Testis (tissue), 2 donors: ENCODE data around the gene MIPEP.

Experiments used
- CTCF ChIP-seq, 3 experiments: fragments of 450-650 bp in 2 of 3; fragments of 200-600 bp in 1 of 3; sonication (generic) in 1 of 3; IDR thresholded peaks; one replicate each; pipeline ENCODE4 v1.5.1; 2016 to 2019; ENCODE audit warnings: antibody characterized with exemption in 3 of 3, mild to moderate bottlenecking in 2 of 3, moderate library complexity in 1 of 3
- POLR2A ChIP-seq: fragments of 450-650 bp; IDR thresholded peaks from one replicate; pipeline ENCODE4 v1.6.1; 2017; ENCODE audit warnings: antibody characterized with exemption, mild to moderate bottlenecking, moderate library complexity

GRCh38 chr13:23684647-23685046 is 204.6 kb downstream of the MIPEP start:
- no peak for TF ChIP-seq CTCF (IDR thresholded peaks at IDR 0.05)
- TF ChIP-seq POLR2A = no peak
